Stimulated activated effector memory CD8-positive, alpha-beta T cell treated with anti-CD3 and anti-CD28 coated beads, Interleukin-12 subunit alpha, Interleukin-12 subunit beta, amount 100 ng/mL, for 72 hours (primary cell): ENCODE data around the gene BAD.

Experiments
- ATAC-seq: fragments of 150-1000 bp; cut with Tn5 transposase; 2 replicates; pipeline ENCODE4 v1.10.0; 2021
- DNase-seq, 2 donors: peaks; one replicate each; pipeline ENCODE4 v3.0.0; 2021 to 2022; ENCODE audit warnings: low spot score in 2 of 2
- H3K27ac Mint-ChIP-seq: one replicate; pipeline ENCODE4 v1.8.0; 2022; ENCODE audit warnings: mild to moderate bottlenecking, mixed read lengths
- H3K36me3 Mint-ChIP-seq: one replicate; pipeline ENCODE4 v1.8.0; 2022; ENCODE audit warnings: mild to moderate bottlenecking, mixed read lengths
- H3K4me1 Mint-ChIP-seq: one replicate; pipeline ENCODE4 v1.8.0; 2022; ENCODE audit warnings: mixed read lengths
- H3K4me3 Mint-ChIP-seq: one replicate; pipeline ENCODE4 v1.8.0; 2022; ENCODE audit warnings: mild to moderate bottlenecking, mixed read lengths
- H3K9me3 Mint-ChIP-seq: one replicate; pipeline ENCODE4 v1.8.0; 2022; ENCODE audit warnings: mixed read lengths

The BAD gene

GRCh38 chr11:64262271-64263002 lies 22.0 kb downstream of the BAD start:
- no peak for ATAC-seq
- Mint-ChIP-seq H3K4me1 (peaks cover 23% of the 10 kb centered on the region), H3K4me3 (no peak overlapping the region), H3K27ac (peak overlapping the region; percentile 23), H3K9me3 (no peaks in the 10 kb centered on the region), H3K36me3 (peaks cover 45% of the 10 kb centered on the region)
- no peak for DNase-seq

- DNase-seq (no peak), ATAC-seq (no peak)
- no peaks in the 10 kb centered on the region for H3K9me3 Mint-ChIP-seq
- H3K27ac Mint-ChIP-seq = no peak overlapping the region
- H3K4me1 Mint-ChIP-seq = peaks cover 22% of the 10 kb centered on the region
- H3K36me3 Mint-ChIP-seq = peaks cover 47% of the 10 kb centered on the region
- H3K4me3 Mint-ChIP-seq = no peak overlapping the region
These were observed 22.8 kb downstream of the BAD start for GRCh38 chr11:64261556-64262080.

- DNase-seq (no peak), ATAC-seq (peak; percentile 56)
- no peaks in the 10 kb centered on the region for H3K9me3 Mint-ChIP-seq
- H3K36me3 Mint-ChIP-seq = peaks cover 55% of the 10 kb centered on the region
- peaks cover 22% of the 10 kb centered on the region for H3K4me1 Mint-ChIP-seq
- peak overlapping the region; percentile 90 for H3K27ac Mint-ChIP-seq
- peak overlapping the region; percentile 31 for H3K4me3 Mint-ChIP-seq
These were observed 24.2 kb downstream of the BAD start for GRCh38 chr11:64260147-64260708.

- H3K4me3 Mint-ChIP-seq = peak overlapping the region; percentile 31
- H3K9me3 Mint-ChIP-seq = no peaks in the 10 kb centered on the region
- peaks cover 55% of the 10 kb centered on the region for H3K36me3 Mint-ChIP-seq
- DNase-seq (no peak), ATAC-seq (peak; percentile 49)
- H3K27ac Mint-ChIP-seq = peak overlapping the region; percentile 90
- peaks cover 22% of the 10 kb centered on the region for H3K4me1 Mint-ChIP-seq
These were observed 24.9 kb downstream of the BAD start for GRCh38 chr11:64259533-64260067.

- ATAC-seq (no peak), DNase-seq (no peak)
- Mint-ChIP-seq H3K4me1 (peaks cover 23% of the 10 kb centered on the region), H3K9me3 (no peaks in the 10 kb centered on the region), H3K27ac (peak overlapping the region; percentile 90), H3K4me3 (no peak overlapping the region), H3K36me3 (peaks cover 55% of the 10 kb centered on the region)
These were observed 25.4 kb downstream of the BAD start for GRCh38 chr11:64258946-64259532.

GRCh38 chr11:64258356-64258755 lies 26.1 kb downstream of the BAD start:
- H3K9me3 Mint-ChIP-seq = no peaks in the 10 kb centered on the region
- DNase-seq = no peak
- ATAC-seq = no peak
- no peak overlapping the region for H3K4me3 Mint-ChIP-seq
- no peak overlapping the region for H3K27ac Mint-ChIP-seq
- H3K4me1 Mint-ChIP-seq = peaks cover 28% of the 10 kb centered on the region
- H3K36me3 Mint-ChIP-seq = peaks cover 55% of the 10 kb centered on the region

- ATAC-seq (no peak), DNase-seq (no peak)
- Mint-ChIP-seq H3K4me1 (peaks cover 30% of the 10 kb centered on the region), H3K27ac (no peak overlapping the region), H3K36me3 (peaks cover 47% of the 10 kb centered on the region), H3K9me3 (no peaks in the 10 kb centered on the region), H3K4me3 (no peak overlapping the region)
These were observed 28.2 kb downstream of the BAD start for GRCh38 chr11:64256300-64256699.

- H3K9me3 Mint-ChIP-seq = no peaks in the 10 kb centered on the region
- no peak overlapping the region for H3K4me3 Mint-ChIP-seq
- H3K27ac Mint-ChIP-seq = no peak overlapping the region
- H3K36me3 Mint-ChIP-seq = peaks cover 40% of the 10 kb centered on the region
- no peak for DNase-seq
- ATAC-seq = no peak
- peaks cover 34% of the 10 kb centered on the region for H3K4me1 Mint-ChIP-seq
These were observed 29.0 kb downstream of the BAD start for GRCh38 chr11:64255135-64256128.

GRCh38 chr11:64254326-64254725 lies 30.1 kb downstream of the BAD start:
- ATAC-seq (no peak), DNase-seq (no peak)
- no peaks in the 10 kb centered on the region for H3K9me3 Mint-ChIP-seq
- peak overlapping the region; percentile 70 for H3K27ac Mint-ChIP-seq
- H3K4me1 Mint-ChIP-seq = peaks cover 24% of the 10 kb centered on the region
- no peak overlapping the region for H3K4me3 Mint-ChIP-seq
- peaks cover 29% of the 10 kb centered on the region for H3K36me3 Mint-ChIP-seq

- Mint-ChIP-seq H3K4me3 (no peak overlapping the region), H3K27ac (peak overlapping the region; percentile 70), H3K4me1 (peaks cover 20% of the 10 kb centered on the region), H3K9me3 (no peaks in the 10 kb centered on the region), H3K36me3 (peaks cover 31% of the 10 kb centered on the region)
- DNase-seq = no peak
- ATAC-seq = no peak
These were observed 31.0 kb downstream of the BAD start for GRCh38 chr11:64253481-64253880.

- no peak for DNase-seq
- H3K4me1 Mint-ChIP-seq = peaks cover 22% of the 10 kb centered on the region
- ATAC-seq = no peak
- H3K27ac Mint-ChIP-seq = no peak overlapping the region
- H3K4me3 Mint-ChIP-seq = peak overlapping the region; percentile 94
- peaks cover 28% of the 10 kb centered on the region for H3K36me3 Mint-ChIP-seq
- no peaks in the 10 kb centered on the region for H3K9me3 Mint-ChIP-seq
These were observed 31.4 kb downstream of the BAD start for GRCh38 chr11:64253043-64253442.

- Mint-ChIP-seq H3K36me3 (peaks cover 20% of the 10 kb centered on the region), H3K4me1 (peaks cover 28% of the 10 kb centered on the region), H3K4me3 (peak overlapping the region; percentile 94), H3K9me3 (no peaks in the 10 kb centered on the region), H3K27ac (peak overlapping the region; percentile 86)
- DNase-seq (peak in 1 of 2 donors; percentile 64), ATAC-seq (no peak)
These were observed 32.2 kb downstream of the BAD start for GRCh38 chr11:64252003-64252872.

- Mint-ChIP-seq H3K36me3 (peaks cover 19% of the 10 kb centered on the region), H3K4me3 (peak overlapping the region; percentile 94), H3K4me1 (peaks cover 33% of the 10 kb centered on the region), H3K27ac (peak overlapping the region; percentile 86), H3K9me3 (no peaks in the 10 kb centered on the region)
- DNase-seq (no peak), ATAC-seq (no peak)
These were observed 32.8 kb downstream of the BAD start for GRCh38 chr11:64251753-64252002.
